GM12872 (cell line): ENCODE data around the gene BPIFB4.

ENCODE experiments used
- TF ChIP-seq, protein P1 (sequence below): IDR thresholded peaks from 3 replicates; pipeline ENCODE4 v1.5.1; 2011; ENCODE audit warnings: low read depth, mild to moderate bottlenecking, low read length, moderate library complexity; ENCODE audit not compliant: insufficient read depth

Gene BPIFB4

DNA sequence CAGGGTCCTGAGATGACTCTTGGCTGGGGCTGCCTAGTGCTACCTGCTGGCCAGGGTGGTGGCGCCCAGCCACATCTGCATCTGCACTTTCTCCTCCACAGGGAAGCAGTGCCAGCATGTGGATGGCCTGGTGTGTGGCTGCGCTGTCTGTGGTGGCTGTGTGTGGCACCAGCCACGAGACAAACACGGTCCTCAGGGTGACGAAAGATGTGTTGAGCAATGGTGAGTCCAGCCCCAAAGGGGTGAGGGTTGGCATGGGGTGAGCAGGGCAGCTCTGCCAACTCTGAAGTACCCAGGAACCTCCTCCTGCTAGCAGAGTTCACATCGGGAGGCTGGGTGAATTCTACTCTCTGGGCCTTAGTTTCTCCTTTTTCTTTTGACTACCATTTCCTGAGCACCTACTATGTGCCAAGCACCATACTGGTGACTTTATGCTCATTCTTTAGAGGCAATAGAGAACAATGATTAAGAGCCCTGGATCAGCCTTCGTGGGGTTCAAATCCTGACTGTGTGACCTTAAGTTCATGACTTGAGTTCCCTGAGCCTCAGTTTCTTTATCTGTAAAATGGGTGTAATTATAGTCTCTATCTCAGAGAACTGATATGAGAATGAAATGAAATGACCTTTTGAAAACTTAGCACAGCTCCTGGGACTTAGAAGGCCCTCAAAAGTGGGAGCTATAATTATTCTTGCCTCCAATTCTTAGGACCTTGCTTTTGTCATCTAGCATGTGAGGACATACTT lies 2.1 kb downstream of the BPIFB4 start:
- TF ChIP-seq, protein P1, sequence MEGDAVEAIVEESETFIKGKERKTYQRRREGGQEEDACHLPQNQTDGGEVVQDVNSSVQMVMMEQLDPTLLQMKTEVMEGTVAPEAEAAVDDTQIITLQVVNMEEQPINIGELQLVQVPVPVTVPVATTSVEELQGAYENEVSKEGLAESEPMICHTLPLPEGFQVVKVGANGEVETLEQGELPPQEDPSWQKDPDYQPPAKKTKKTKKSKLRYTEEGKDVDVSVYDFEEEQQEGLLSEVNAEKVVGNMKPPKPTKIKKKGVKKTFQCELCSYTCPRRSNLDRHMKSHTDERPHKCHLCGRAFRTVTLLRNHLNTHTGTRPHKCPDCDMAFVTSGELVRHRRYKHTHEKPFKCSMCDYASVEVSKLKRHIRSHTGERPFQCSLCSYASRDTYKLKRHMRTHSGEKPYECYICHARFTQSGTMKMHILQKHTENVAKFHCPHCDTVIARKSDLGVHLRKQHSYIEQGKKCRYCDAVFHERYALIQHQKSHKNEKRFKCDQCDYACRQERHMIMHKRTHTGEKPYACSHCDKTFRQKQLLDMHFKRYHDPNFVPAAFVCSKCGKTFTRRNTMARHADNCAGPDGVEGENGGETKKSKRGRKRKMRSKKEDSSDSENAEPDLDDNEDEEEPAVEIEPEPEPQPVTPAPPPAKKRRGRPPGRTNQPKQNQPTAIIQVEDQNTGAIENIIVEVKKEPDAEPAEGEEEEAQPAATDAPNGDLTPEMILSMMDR: no peak

GRCh38 chr20:33082546-33082945 lies 3.1 kb downstream of the BPIFB4 start:
- TF ChIP-seq, protein P1: no peak

- TF ChIP-seq, protein P1: no peak
Measured at GRCh38 chr20:33083544-33084340, 4.3 kb downstream of the BPIFB4 start.

DNA sequence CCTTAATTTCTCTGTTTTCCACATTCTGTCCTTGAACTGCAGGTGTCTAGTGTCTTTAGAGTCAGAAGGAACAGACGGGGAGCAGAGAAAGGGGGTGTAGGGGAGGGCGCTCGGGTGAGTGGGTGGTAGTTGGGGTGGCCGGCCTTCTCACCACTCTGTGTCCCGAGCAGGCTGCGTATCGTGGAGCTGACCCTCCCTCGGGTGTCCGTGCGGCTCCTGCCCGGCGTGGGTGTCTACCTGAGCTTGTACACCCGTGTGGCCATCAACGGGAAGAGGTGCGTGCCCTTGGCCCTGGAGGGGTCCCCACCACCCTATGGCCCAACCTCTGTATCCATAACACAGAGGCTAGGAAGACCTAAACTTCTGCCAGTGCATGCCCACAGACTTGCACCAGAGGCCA lies 5.3 kb downstream of the BPIFB4 start:
- TF ChIP-seq, protein P1: no peak

GRCh38 chr20:33086052-33086722 lies 6.7 kb downstream of the BPIFB4 start:
- TF ChIP-seq, protein P1: no peak

GRCh38 chr20:33091147-33091546 lies 11.7 kb downstream of the BPIFB4 start:
- TF ChIP-seq, protein P1: no peak

- TF ChIP-seq, protein P1: no peak
Measured at GRCh38 chr20:33091693-33092092, 12.2 kb downstream of the BPIFB4 start.
